HepG2 (cell line): Measurements from ENCODE around the gene SSBP4. TPM values are rescaled to one million over a fixed set of nuclear protein-coding genes. Genes with fewer than 3 reads are reported as not detected.

ENCODE experiments used
- AKAP8 ChIP-seq: sonication (generic); formaldehyde crosslinking; IDR thresholded peaks from 2 replicates; pipeline ENCODE4 v1.5.1; 2020; ENCODE audit warnings: mild to moderate bottlenecking, missing genetic modification reagents
- ASH2L ChIP-seq: fragments of 300-600, 200-600 bp; sonication (generic); IDR thresholded peaks from 2 replicates; pipeline ENCODE4 v1.7.0; 2017; ENCODE audit warnings: low read depth, mild to moderate bottlenecking, moderate library complexity, mixed read lengths, low read length; ENCODE audit not compliant: insufficient read length
- CHD4 ChIP-seq: fragments of 200-600 bp; sonication (generic); IDR thresholded peaks from 2 replicates; pipeline ENCODE4 v1.7.0; 2017; ENCODE audit warnings: mild to moderate bottlenecking, low read length, borderline replicate concordance
- DPF2 ChIP-seq: sonication (generic); formaldehyde crosslinking; IDR thresholded peaks from 2 replicates; pipeline ENCODE4 v1.4.0; 2020; ENCODE audit warnings: mild to moderate bottlenecking, low read depth, missing genetic modification reagents, borderline replicate concordance
- GZF1 ChIP-seq: sonication (generic); formaldehyde crosslinking; IDR thresholded peaks from 2 replicates; pipeline ENCODE4 v1.5.1; 2020; ENCODE audit warnings: mild to moderate bottlenecking, missing genetic modification reagents
- KMT2B ChIP-seq: IDR thresholded peaks from 2 replicates; pipeline ENCODE4 v1.6.1; 2016; ENCODE audit warnings: missing genetic modification reagents, missing compliant biosample characterization
- POLR2G ChIP-seq: fragments of 200-400 bp; formaldehyde crosslinking; IDR thresholded peaks from 2 replicates; pipeline ENCODE4 v1.6.1; 2018; ENCODE audit warnings: mild to moderate bottlenecking, low read depth, low read length, moderate library complexity
- SP4 ChIP-seq: sonication (generic); formaldehyde crosslinking; IDR thresholded peaks from 2 replicates; pipeline ENCODE4 v1.8.1; 2023; ENCODE audit warnings: mild to moderate bottlenecking, missing genetic modification reagents
- ZNF235 ChIP-seq: sonication (generic); formaldehyde crosslinking; IDR thresholded peaks from 2 replicates; pipeline ENCODE4 v1.8.1; 2023; ENCODE audit warnings: mild to moderate bottlenecking, missing genetic modification reagents, borderline replicate concordance
- ZNF317 ChIP-seq: sonication (generic); formaldehyde crosslinking; IDR thresholded peaks from 2 replicates; pipeline ENCODE4 v1.5.0; 2020; ENCODE audit warnings: mild to moderate bottlenecking, missing genetic modification reagents
- ZNF333 ChIP-seq: sonication (generic); formaldehyde crosslinking; IDR thresholded peaks from 2 replicates; pipeline ENCODE4 v1.4.0; 2020; ENCODE audit warnings: mild to moderate bottlenecking, missing genetic modification reagents, borderline replicate concordance
- ZNF354B ChIP-seq: sonication (generic); formaldehyde crosslinking; IDR thresholded peaks from 2 replicates; pipeline ENCODE4 v1.8.0; 2022; ENCODE audit warnings: mild to moderate bottlenecking, missing genetic modification reagents
- ZNF530 ChIP-seq: sonication (generic); formaldehyde crosslinking; IDR thresholded peaks from 2 replicates; pipeline ENCODE4 v1.5.0; 2020; ENCODE audit warnings: low read depth, mild to moderate bottlenecking, missing genetic modification reagents
- ZNF773 ChIP-seq: sonication (generic); formaldehyde crosslinking; IDR thresholded peaks from 2 replicates; pipeline ENCODE4 v1.4.0; 2020; ENCODE audit warnings: missing genetic modification reagents, borderline replicate concordance
- ZNF784 ChIP-seq: sonication (generic); formaldehyde crosslinking; IDR thresholded peaks from 2 replicates; pipeline ENCODE4 v1.5.1; 2020; ENCODE audit warnings: missing genetic modification reagents, mild to moderate bottlenecking, borderline replicate concordance
- ZNF850 ChIP-seq: sonication (generic); formaldehyde crosslinking; conservative IDR thresholded peaks from 2 replicates; pipeline ENCODE4 v1.9.0; 2021; ENCODE audit warnings: mild to moderate bottlenecking, missing genetic modification reagents
- polyA plus RNA-seq, 8 experiments: library from polyadenylated mRNA; depleted of rRNA in 3 of 8; stranded (reverse) in 7 of 8; unstranded in 1 of 8; fragments of >200 nt; fragmentation: Illumina TruSeq in 4 of 8; extraction: Trizol in 4 of 8; gene quantifications; 2 replicates each; pipeline versions ENCODE4 v1.2.1 to v1.2.3, GENCODE V29; 2011 to 2016; ENCODE audit warnings: low read depth in 4 of 8, missing spikeins in 1 of 8, mixed read lengths in 1 of 8; ENCODE audit not compliant: insufficient read depth in 1 of 8
- total RNA-seq, 5 experiments: library from RNA; depleted of rRNA; stranded (reverse); fragments of >200 nt; fragmentation: Illumina TruSeq; extraction: Trizol; gene quantifications; 2 replicates each; pipeline ENCODE4 v1.2.3, GENCODE V29; 2016; ENCODE audit warnings: low read depth in 1 of 5
- TF ChIP-seq, protein P1 (sequence below): sonication (generic); formaldehyde crosslinking; IDR thresholded peaks from 2 replicates; pipeline ENCODE4 v1.5.1; 2020; ENCODE audit warnings: missing genetic modification reagents, mild to moderate bottlenecking, borderline replicate concordance

Gene SSBP4
- total and polyA plus RNA-seq, 2 of the 13 experiments (the other 11 are each of a cell fraction or from before 2014, with no cell fraction given): 20.8 to 39.5 TPM

GRCh38 chr19:18388100-18388959 is 30.9 kb upstream of the SSBP4 start (continued):
- no peak for TF ChIP-seq DPF2 (CRISPR knock-in tag)
- TF ChIP-seq, protein P1, sequence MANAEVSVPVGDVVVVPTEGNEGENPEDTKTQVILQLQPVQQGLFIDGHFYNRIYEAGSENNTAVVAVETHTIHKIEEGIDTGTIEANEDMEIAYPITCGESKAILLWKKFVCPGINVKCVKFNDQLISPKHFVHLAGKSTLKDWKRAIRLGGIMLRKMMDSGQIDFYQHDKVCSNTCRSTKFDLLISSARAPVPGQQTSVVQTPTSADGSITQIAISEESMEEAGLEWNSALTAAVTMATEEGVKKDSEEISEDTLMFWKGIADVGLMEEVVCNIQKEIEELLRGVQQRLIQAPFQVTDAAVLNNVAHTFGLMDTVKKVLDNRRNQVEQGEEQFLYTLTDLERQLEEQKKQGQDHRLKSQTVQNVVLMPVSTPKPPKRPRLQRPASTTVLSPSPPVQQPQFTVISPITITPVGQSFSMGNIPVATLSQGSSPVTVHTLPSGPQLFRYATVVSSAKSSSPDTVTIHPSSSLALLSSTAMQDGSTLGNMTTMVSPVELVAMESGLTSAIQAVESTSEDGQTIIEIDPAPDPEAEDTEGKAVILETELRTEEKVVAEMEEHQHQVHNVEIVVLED (CRISPR knock-in tag): peak; percentile 76
- TF ChIP-seq ZNF850 (CRISPR knock-in tag): no peak
- 0 out of 2 replicates have a peak, but pooled peaks have one; percentile 85 for TF ChIP-seq ZNF784 (CRISPR knock-in tag)
- no peak for TF ChIP-seq GZF1 (CRISPR knock-in tag)
- peak; percentile 59 for TF ChIP-seq POLR2G
- peak; percentile 76 for TF ChIP-seq ASH2L
- peak; percentile 94 for TF ChIP-seq AKAP8 (CRISPR knock-in tag)
- TF ChIP-seq SP4 (CRISPR knock-in tag): peak; percentile 64; the same call in 1 of the 2 replicates
- TF ChIP-seq ZNF530 (CRISPR knock-in tag): peak; percentile 76
- TF ChIP-seq ZNF354B: no peak
- peak; percentile 92; the same call in 1 of the 2 replicates for TF ChIP-seq ZNF235 (CRISPR knock-in tag)
- peak; percentile 89; the same call in 1 of the 2 replicates for TF ChIP-seq ZNF773
- no peak; the same call in 1 of the 2 replicates for TF ChIP-seq KMT2B (CRISPR knock-in tag)
- TF ChIP-seq ZNF317 (CRISPR knock-in tag): peak; percentile 68; the same call in 1 of the 2 replicates
- TF ChIP-seq CHD4: 0 out of 2 replicates have a peak, but pooled peaks have one; percentile 68
- peak; percentile 71; the same call in 1 of the 2 replicates for TF ChIP-seq ZNF333
